Transverse colon (tissue), 3 donors: ENCODE data around the gene SYT2.

Experiments
- POLR2A ChIP-seq: fragments of 450-650 bp; IDR thresholded peaks from one replicate; pipeline ENCODE4 v1.6.1; 2016; ENCODE audit warnings: antibody characterized with exemption, mild to moderate bottlenecking, moderate library complexity
- TF ChIP-seq, protein P1 (sequence below), 5 experiments: fragments of 200-600 bp in 3 of 5; fragments of 450-650 bp in 2 of 5; sonication (generic) in 3 of 5; IDR thresholded peaks; 1 replicate in 2 of 5; 2 replicates in 3 of 5; pipeline ENCODE4 v1.5.1; 2016 to 2017; ENCODE audit warnings: antibody characterized with exemption in 5 of 5, inconsistent platforms in 3 of 5, mild to moderate bottlenecking in 2 of 5, moderate library complexity in 1 of 5

DNA sequence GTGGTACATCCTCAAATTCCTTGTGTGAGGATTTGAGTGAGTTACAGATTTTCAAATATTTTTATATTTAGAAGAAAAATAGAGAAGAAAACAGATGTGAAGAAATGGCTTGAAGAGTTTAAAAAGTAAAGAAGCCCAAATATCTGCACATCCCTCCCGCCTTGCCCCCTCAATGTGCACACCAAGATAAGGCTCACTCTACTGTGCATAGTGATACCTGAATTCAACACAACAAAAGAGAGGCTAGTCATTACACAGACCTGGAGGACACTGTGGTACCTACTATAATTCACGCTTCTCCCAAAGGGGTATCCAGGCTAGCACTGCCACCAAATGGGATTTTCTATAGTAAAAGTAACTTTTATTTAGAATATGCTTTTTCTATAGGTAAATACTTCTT lies 44.0 kb upstream of the SYT2 start:
- TF ChIP-seq POLR2A: no peak
- TF ChIP-seq, protein P1, sequence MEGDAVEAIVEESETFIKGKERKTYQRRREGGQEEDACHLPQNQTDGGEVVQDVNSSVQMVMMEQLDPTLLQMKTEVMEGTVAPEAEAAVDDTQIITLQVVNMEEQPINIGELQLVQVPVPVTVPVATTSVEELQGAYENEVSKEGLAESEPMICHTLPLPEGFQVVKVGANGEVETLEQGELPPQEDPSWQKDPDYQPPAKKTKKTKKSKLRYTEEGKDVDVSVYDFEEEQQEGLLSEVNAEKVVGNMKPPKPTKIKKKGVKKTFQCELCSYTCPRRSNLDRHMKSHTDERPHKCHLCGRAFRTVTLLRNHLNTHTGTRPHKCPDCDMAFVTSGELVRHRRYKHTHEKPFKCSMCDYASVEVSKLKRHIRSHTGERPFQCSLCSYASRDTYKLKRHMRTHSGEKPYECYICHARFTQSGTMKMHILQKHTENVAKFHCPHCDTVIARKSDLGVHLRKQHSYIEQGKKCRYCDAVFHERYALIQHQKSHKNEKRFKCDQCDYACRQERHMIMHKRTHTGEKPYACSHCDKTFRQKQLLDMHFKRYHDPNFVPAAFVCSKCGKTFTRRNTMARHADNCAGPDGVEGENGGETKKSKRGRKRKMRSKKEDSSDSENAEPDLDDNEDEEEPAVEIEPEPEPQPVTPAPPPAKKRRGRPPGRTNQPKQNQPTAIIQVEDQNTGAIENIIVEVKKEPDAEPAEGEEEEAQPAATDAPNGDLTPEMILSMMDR (IDR thresholded peaks at IDR 0.05): no peak
